Stomach (tissue), 9 donors: Measurements from ENCODE around the gene GABRG3. TPM values are rescaled to one million over a fixed set of nuclear protein-coding genes. Genes with fewer than 3 reads are reported as not detected.

Experiments used
- DNase-seq, 2 donors: peaks; one replicate each; pipeline versions ENCODE4 v3.0.0 to v3.0.0-alpha.2; 2013 to 2019
- H3K27ac ChIP-seq, 5 donors: fragments of 200-600 bp in 4 of 5; sonication (generic) in 4 of 5; one replicate each; pipeline ENCODE4 v1.5.1; 2013 to 2019; ENCODE audit warnings: mild to moderate bottlenecking in 1 of 5, moderate library complexity in 1 of 5
- H3K27me3 ChIP-seq, 3 donors: fragments of 200-600 bp; sonication (generic); one replicate each; pipeline ENCODE4 v1.5.1; 2017 to 2019; ENCODE audit warnings: mixed run types in 1 of 3
- H3K36me3 ChIP-seq, 4 donors: fragments of 200-600 bp; sonication (generic); 1 replicate in 3 of 4; 2 replicates in 1 of 4; pipeline ENCODE4 v1.5.1; 2016 to 2019
- H3K4me1 ChIP-seq, 4 donors: fragments of 200-600 bp; sonication (generic); one replicate each; pipeline ENCODE4 v1.5.1; 2016 to 2019
- H3K4me3 ChIP-seq, 4 donors: fragments of 200-600 bp; sonication (generic) in 3 of 4; one replicate each; pipeline ENCODE4 v1.5.1; 2016 to 2019; ENCODE audit warnings: mild to moderate bottlenecking in 1 of 4
- H3K9me3 ChIP-seq, 4 donors: fragments of 200-600 bp; sonication (generic); one replicate each; pipeline ENCODE4 v1.5.1; 2016 to 2019
- EP300 ChIP-seq: sonication (generic); formaldehyde crosslinking; IDR thresholded peaks from one replicate; pipeline ENCODE4 v1.6.1; 2017; ENCODE audit warnings: antibody characterized with exemption
- POLR2A ChIP-seq, 4 donors: fragments of 450-650 bp; IDR thresholded peaks; one replicate each; pipeline ENCODE4 v1.6.1; 2016; ENCODE audit warnings: antibody characterized with exemption in 4 of 4, control low read depth in 2 of 4, mild to moderate bottlenecking in 1 of 4, moderate library complexity in 1 of 4
- POLR2AphosphoS5 ChIP-seq, 3 donors: sonication (generic); formaldehyde crosslinking; IDR thresholded peaks; one replicate each; pipeline ENCODE4 v1.6.1; 2016; ENCODE audit warnings: antibody characterized with exemption in 3 of 3
- WGBS, 5 donors: extraction: QIAGEN DNeasy Blood & Tissue Kit in 3 of 5; methylation state at CpG; one replicate each; pipeline versions ENCODE4 v1.1.5 to v1.1.7; 2013 to 2018; 5-methylcytosine and 5-hydroxymethylcytosine counted together
- intact Hi-C: fragments of 100-400 bp; cut with DNase I; formaldehyde crosslinking; loops from one replicate; pipeline ENCODE4 v1.15.1; 2023; ENCODE audit warnings: low total_unique reads
- polyA plus RNA-seq, 3 donors: library from polyadenylated mRNA; stranded (reverse); fragments of 200-250 nt; gene quantifications; one replicate each; pipeline ENCODE4 v1.2.3, GENCODE V29; 2013
- total RNA-seq, 5 donors: library from RNA; depleted of rRNA; stranded (reverse); fragments of >200 nt; gene quantifications; one replicate each; pipeline versions ENCODE4 v1.1.0 to v1.2.3, GENCODE V29; 2014 to 2016
- TF ChIP-seq, protein P1 (sequence below), 7 experiments: fragments of 450-650 bp in 4 of 7; fragments of 200-600 bp in 3 of 7; sonication (generic) in 3 of 7; IDR thresholded peaks; one replicate each; pipeline ENCODE4 v1.5.1; 2016 to 2019; ENCODE audit warnings: antibody characterized with exemption in 7 of 7, control low read depth in 2 of 7, mild to moderate bottlenecking in 1 of 7
- donor health status: healthy with polysubstance abuse.
- donor health status: Bipolar disorder and iron deficiency.
- donor health status: healthy.

GABRG3 gene
- total and polyA plus RNA-seq, 8 donors = 0.37 to 1.5 TPM; not detected in 6

GRCh38 chr15:27545494-27546255 lies 574.7 kb downstream of the GABRG3 start:
- TF ChIP-seq EP300 (no peak), POLR2AphosphoS5 (IDR thresholded peaks at IDR 0.05) (no peak), POLR2A (IDR thresholded peaks at IDR 0.05) (no peak)
- TF ChIP-seq, protein P1, sequence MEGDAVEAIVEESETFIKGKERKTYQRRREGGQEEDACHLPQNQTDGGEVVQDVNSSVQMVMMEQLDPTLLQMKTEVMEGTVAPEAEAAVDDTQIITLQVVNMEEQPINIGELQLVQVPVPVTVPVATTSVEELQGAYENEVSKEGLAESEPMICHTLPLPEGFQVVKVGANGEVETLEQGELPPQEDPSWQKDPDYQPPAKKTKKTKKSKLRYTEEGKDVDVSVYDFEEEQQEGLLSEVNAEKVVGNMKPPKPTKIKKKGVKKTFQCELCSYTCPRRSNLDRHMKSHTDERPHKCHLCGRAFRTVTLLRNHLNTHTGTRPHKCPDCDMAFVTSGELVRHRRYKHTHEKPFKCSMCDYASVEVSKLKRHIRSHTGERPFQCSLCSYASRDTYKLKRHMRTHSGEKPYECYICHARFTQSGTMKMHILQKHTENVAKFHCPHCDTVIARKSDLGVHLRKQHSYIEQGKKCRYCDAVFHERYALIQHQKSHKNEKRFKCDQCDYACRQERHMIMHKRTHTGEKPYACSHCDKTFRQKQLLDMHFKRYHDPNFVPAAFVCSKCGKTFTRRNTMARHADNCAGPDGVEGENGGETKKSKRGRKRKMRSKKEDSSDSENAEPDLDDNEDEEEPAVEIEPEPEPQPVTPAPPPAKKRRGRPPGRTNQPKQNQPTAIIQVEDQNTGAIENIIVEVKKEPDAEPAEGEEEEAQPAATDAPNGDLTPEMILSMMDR (IDR thresholded peaks at IDR 0.05) = no peak
- Histone ChIP-seq H3K36me3 (no peaks in the 10 kb centered on the region), H3K27me3 (no peaks in the 10 kb centered on the region), H3K27ac (no peak overlapping the region), H3K9me3 (peaks cover 0 to 45% (median 16%) of the 10 kb centered on the region in 4 donors), H3K4me1 (no peaks in the 10 kb centered on the region), H3K4me3 (no peak overlapping the region)
- 59 to 68% (median 62%) methylated on average over 8 of the region's 8 CpGs for WGBS, 5 donors
- intact Hi-C loops = no loop called here
- DNase-seq = no peak

DNA sequence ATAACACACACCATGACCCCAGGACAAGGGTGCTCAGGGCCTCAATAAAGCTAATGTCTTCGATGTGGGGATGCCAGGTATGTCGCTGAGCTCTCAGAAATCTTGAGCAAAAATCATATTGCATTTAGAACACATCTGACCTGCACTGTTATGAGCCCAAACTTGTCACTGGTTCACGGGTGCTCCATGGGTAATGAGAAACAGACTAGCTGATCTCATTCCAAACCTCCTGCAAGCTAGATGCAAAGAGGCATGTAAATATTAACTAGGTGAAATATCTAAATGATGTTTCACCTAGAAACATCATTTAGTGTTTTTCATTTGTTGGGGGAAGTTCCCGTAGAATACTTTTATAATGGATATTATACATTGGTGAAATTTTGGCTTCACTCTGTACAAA lies 578.8 kb downstream of the GABRG3 start:
- WGBS, 5 donors = 53 to 72% (median 69%) methylated on average over 4 of the region's 4 CpGs
- no peaks in the 10 kb centered on the region for H3K36me3 ChIP-seq
- no peak overlapping the region for H3K4me3 ChIP-seq
- H3K27ac ChIP-seq = no peak overlapping the region
- H3K9me3 ChIP-seq = peaks cover 0 to 24% (median 5%) of the 10 kb centered on the region in 4 donors
- no peak for DNase-seq
- intact Hi-C loops = no loop called here
- H3K4me1 ChIP-seq = no peaks in the 10 kb centered on the region
- TF ChIP-seq, protein P1 (IDR thresholded peaks at IDR 0.05) = no peak
- TF ChIP-seq EP300 = no peak
- TF ChIP-seq POLR2A (IDR thresholded peaks at IDR 0.05) = no peak
- no peaks in the 10 kb centered on the region for H3K27me3 ChIP-seq

- Histone ChIP-seq H3K27me3 (no peaks in the 10 kb centered on the region), H3K36me3 (no peaks in the 10 kb centered on the region), H3K27ac (no peak overlapping the region), H3K4me3 (no peak overlapping the region), H3K4me1 (no peaks in the 10 kb centered on the region), H3K9me3 (peaks cover 0 to 27% (median 9%) of the 10 kb centered on the region in 4 donors)
- TF ChIP-seq, protein P1 (IDR thresholded peaks at IDR 0.05) = no peak
- no peak for TF ChIP-seq POLR2AphosphoS5 (IDR thresholded peaks at IDR 0.05)
- intact Hi-C loops = no loop called here
- WGBS, 5 donors = 15 to 46% (median 36%) methylated on average over 6 of the region's 6 CpGs
- DNase-seq = no peak
Measured at GRCh38 chr15:27550635-27551034, 579.7 kb downstream of the GABRG3 start.

DNA sequence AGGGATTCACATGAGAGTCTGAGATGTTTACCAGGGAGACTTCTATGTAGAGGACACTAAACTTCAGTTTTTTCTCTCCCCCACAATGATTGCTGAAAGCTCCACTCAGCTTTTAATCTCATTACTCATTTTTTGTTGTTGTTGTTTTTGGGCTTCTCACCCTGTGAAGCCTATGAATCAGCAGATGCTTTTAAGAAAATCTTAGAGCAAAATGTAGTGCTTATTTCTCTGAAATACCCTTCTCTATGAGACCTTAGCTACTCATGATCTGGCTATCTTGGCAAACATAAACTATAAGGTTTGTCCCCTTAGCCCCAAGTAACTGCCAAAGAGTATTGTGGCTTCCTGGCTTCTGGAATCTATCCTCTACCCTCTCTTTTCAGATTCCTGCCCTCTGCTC lies 590.8 kb downstream of the GABRG3 start:
- H3K4me1 ChIP-seq = no peaks in the 10 kb centered on the region

More for the DNA sequence above, 590.8 kb downstream of the GABRG3 start:
- intact Hi-C loops = no loop called here
- Histone ChIP-seq H3K9me3 (peaks cover 0 to 58% (median 23%) of the 10 kb centered on the region in 4 donors), H3K36me3 (no peaks in the 10 kb centered on the region), H3K4me3 (no peak overlapping the region), H3K27ac (no peak overlapping the region), H3K27me3 (no peaks in the 10 kb centered on the region)
- no peak for DNase-seq
- TF ChIP-seq POLR2AphosphoS5 (IDR thresholded peaks at IDR 0.05) = no peak
- no peak for TF ChIP-seq POLR2A (IDR thresholded peaks at IDR 0.05)
- no peak for TF ChIP-seq EP300
- TF ChIP-seq, protein P1 (IDR thresholded peaks at IDR 0.05) = no peak
